ENCODE results near the gene LRMDA.

- no peak for TF ChIP-seq RAD21 (IDR thresholded peaks at IDR 0.05 in 1 of 2, conservative IDR thresholded peaks at IDR 0.05 in 1 of 2; ENCODE audit: low read depth in 2 of 2, low read length in 2 of 2)
- no peak for TF ChIP-seq CTCF (IDR thresholded peaks at IDR 0.05; ENCODE audit: control extremely low read depth in 1 of 3, insufficient read depth in 1 of 3, low read depth in 1 of 3, low read length in 3 of 3)
- no peak for TF ChIP-seq EP300 (IDR thresholded peaks at IDR 0.05; ENCODE audit: borderline replicate concordance in 1 of 2, low read depth in 2 of 2, low read length in 2 of 2)
- no peak for TF ChIP-seq GABPA (IDR thresholded peaks at IDR 0.05; ENCODE audit: borderline replicate concordance, insufficient read depth, low read length)
- no peak for TF ChIP-seq MAX (IDR thresholded peaks at IDR 0.05)
- TF ChIP-seq CEBPB (IDR thresholded peaks at IDR 0.05; ENCODE audit: low read depth, low read length): no peak
- TF ChIP-seq POLR2AphosphoS5 (IDR thresholded peaks at IDR 0.05; ENCODE audit: low read depth, low read length): no peak
- no peak for TF ChIP-seq CHD2 (IDR thresholded peaks at IDR 0.05; ENCODE audit: low read length)
- no peak for TF ChIP-seq POLR2A (IDR thresholded peaks at IDR 0.05; ENCODE audit: control extremely low read depth in 1 of 2, low read depth in 2 of 2, low read length in 2 of 2)
- TF ChIP-seq KDM5A (IDR thresholded peaks at IDR 0.05; ENCODE audit: low read length): no peak
- no peak for TF ChIP-seq CREB1 (IDR thresholded peaks at IDR 0.05)
- no peak for TF ChIP-seq YY1 (IDR thresholded peaks at IDR 0.05; ENCODE audit: low read depth, low read length)
Observed at GRCh38 chr10:75422913-75423312, 8.5 kb upstream of the LRMDA start.
